MM.1S (cell line): ENCODE data around the gene CAV3.

Experiments used
- DNase-seq: peaks from one replicate; pipeline ENCODE4 v3.0.0-alpha.2; 2015
- H2AFZ ChIP-seq: fragments of 300-600 bp; sonication (generic); 2 replicates; pipeline ENCODE4 v1.6.0; 2016; ENCODE audit warnings: antibody characterized with exemption, low read length
- H3F3A ChIP-seq: fragments of 300-600 bp; sonication (generic); 2 replicates; pipeline ENCODE4 v1.6.1; 2016; ENCODE audit warnings: mild to moderate bottlenecking, antibody characterized with exemption, low read length, moderate library complexity, mixed read lengths; ENCODE audit not compliant: insufficient read depth
- H3K27ac ChIP-seq: fragments of 300-600 bp; sonication (generic); 2 replicates; pipeline ENCODE4 v1.5.1; 2016; ENCODE audit warnings: mild to moderate bottlenecking, low read length
- H3K27me3 ChIP-seq: fragments of 300-600 bp; sonication (generic); replicated peaks from 2 replicates; pipeline ENCODE4 v1.6.0; 2016; ENCODE audit warnings: low read length; ENCODE audit not compliant: insufficient read depth
- H3K36me3 ChIP-seq: fragments of 300-600 bp; sonication (generic); replicated peaks from 2 replicates; pipeline ENCODE4 v1.6.1; 2016; ENCODE audit warnings: mild to moderate bottlenecking, low read length, mixed read lengths; ENCODE audit not compliant: insufficient read depth
- H3K4me1 ChIP-seq: fragments of 300-600 bp; sonication (generic); 2 replicates; pipeline ENCODE4 v1.6.1; 2016; ENCODE audit warnings: low read length, mixed read lengths
- H3K4me2 ChIP-seq: fragments of 300-600 bp; sonication (generic); 2 replicates; pipeline ENCODE4 v1.6.0; 2016; ENCODE audit warnings: low read depth, low read length
- H3K4me3 ChIP-seq: fragments of 300-600 bp; sonication (generic); 2 replicates; pipeline ENCODE4 v1.5.1; 2016; ENCODE audit warnings: low read length, mixed read lengths
- H3K79me2 ChIP-seq: fragments of 300-600 bp; sonication (generic); 2 replicates; pipeline ENCODE4 v1.6.1; 2016; ENCODE audit warnings: mixed run types, low read length, mixed read lengths
- H3K9ac ChIP-seq: fragments of 300-600 bp; sonication (generic); 2 replicates; pipeline ENCODE4 v1.6.1; 2016; ENCODE audit warnings: low read length, mixed read lengths
- H3K9me2 ChIP-seq: fragments of 300-600 bp; sonication (generic); replicated peaks from 2 replicates; pipeline ENCODE4 v1.6.1; 2016; ENCODE audit warnings: mild to moderate bottlenecking, low read length, mixed read lengths; ENCODE audit not compliant: insufficient read depth
- H3K9me3 ChIP-seq: fragments of 300-600 bp; sonication (generic); replicated peaks from 2 replicates; pipeline ENCODE4 v1.6.1; 2016; ENCODE audit warnings: mild to moderate bottlenecking, low read length, mixed read lengths; ENCODE audit not compliant: insufficient read depth
- H4K20me1 ChIP-seq: fragments of 300-600 bp; sonication (generic); 2 replicates; pipeline ENCODE4 v1.6.1; 2016; ENCODE audit warnings: mild to moderate bottlenecking, low read length, moderate library complexity, mixed read lengths; ENCODE audit not compliant: insufficient read depth
- CTCF ChIP-seq: fragments of 300-600 bp; sonication (generic); IDR thresholded peaks from 2 replicates; pipeline ENCODE4 v1.5.1; 2016; ENCODE audit warnings: antibody characterized with exemption, low read length, mixed read lengths
- EZH2 ChIP-seq: fragments of 300-600 bp; sonication (generic); optimal IDR thresholded peaks from 2 replicates; pipeline ENCODE3; 2017; ENCODE audit warnings: low read depth, mild to moderate bottlenecking, antibody characterized with exemption, low read length, mixed read lengths
- EZH2phosphoT487 ChIP-seq: fragments of 300-600 bp; sonication (generic); IDR thresholded peaks from 2 replicates; pipeline ENCODE4 v1.6.1; 2018; ENCODE audit warnings: antibody characterized with exemption, low read length

Gene CAV3

GRCh38 chr3:8777978-8778267 is 44.3 kb downstream of the CAV3 start:
- no peak overlapping the region for H3K27ac ChIP-seq
- no peaks in the 10 kb centered on the region for H3K36me3 ChIP-seq
- no peaks in the 10 kb centered on the region for H3F3A ChIP-seq
- no peaks in the 10 kb centered on the region for H3K9me2 ChIP-seq
- H2AFZ ChIP-seq, result no peak overlapping the region
- TF ChIP-seq EZH2, result no peak
- no peak for TF ChIP-seq CTCF
- no peak for TF ChIP-seq EZH2phosphoT487
- H3K79me2 ChIP-seq, result no peaks in the 10 kb centered on the region
- no peak overlapping the region for H3K4me2 ChIP-seq
- H3K9me3 ChIP-seq, result no peaks in the 10 kb centered on the region
- H3K9ac ChIP-seq, result no peak overlapping the region
- H3K27me3 ChIP-seq, result no peaks in the 10 kb centered on the region
- H3K4me3 ChIP-seq, result no peak overlapping the region
- no peaks in the 10 kb centered on the region for H4K20me1 ChIP-seq
- H3K4me1 ChIP-seq, result no peaks in the 10 kb centered on the region
- no peak for DNase-seq

- no peak overlapping the region for H3K27ac ChIP-seq
- H3K36me3 ChIP-seq, result no peaks in the 10 kb centered on the region
- H3K4me3 ChIP-seq, result no peak overlapping the region
- no peaks in the 10 kb centered on the region for H3K9me2 ChIP-seq
- H3K79me2 ChIP-seq, result no peaks in the 10 kb centered on the region
- no peaks in the 10 kb centered on the region for H3K27me3 ChIP-seq
- DNase-seq, result no peak
- no peaks in the 10 kb centered on the region for H3F3A ChIP-seq
- H2AFZ ChIP-seq, result no peak overlapping the region
- no peak overlapping the region for H3K9ac ChIP-seq
- H3K9me3 ChIP-seq, result no peaks in the 10 kb centered on the region
- TF ChIP-seq EZH2phosphoT487 (no peak), EZH2 (no peak), CTCF (no peak)
- H3K4me2 ChIP-seq, result no peak overlapping the region
- no peaks in the 10 kb centered on the region for H4K20me1 ChIP-seq
- H3K4me1 ChIP-seq, result no peaks in the 10 kb centered on the region
Observed at GRCh38 chr3:8778475-8778874, 44.9 kb downstream of the CAV3 start.

GRCh38 chr3:8780279-8780678 is 46.7 kb downstream of the CAV3 start:
- no peaks in the 10 kb centered on the region for H3K9me2 ChIP-seq
- H4K20me1 ChIP-seq, result no peaks in the 10 kb centered on the region
- no peak overlapping the region for H3K4me3 ChIP-seq
- no peaks in the 10 kb centered on the region for H3K9me3 ChIP-seq
- no peak overlapping the region for H3K4me2 ChIP-seq
- no peaks in the 10 kb centered on the region for H3F3A ChIP-seq
- DNase-seq, result no peak
- TF ChIP-seq CTCF (no peak), EZH2phosphoT487 (no peak), EZH2 (no peak)
- H3K27me3 ChIP-seq, result no peaks in the 10 kb centered on the region
- H3K79me2 ChIP-seq, result no peaks in the 10 kb centered on the region
- no peaks in the 10 kb centered on the region for H3K4me1 ChIP-seq
- H3K36me3 ChIP-seq, result no peaks in the 10 kb centered on the region
- no peak overlapping the region for H3K9ac ChIP-seq
- no peak overlapping the region for H3K27ac ChIP-seq
- H2AFZ ChIP-seq, result no peak overlapping the region
